Liver (tissue), 9 donors: Measurements from ENCODE around the gene PSMB1. TPM values are rescaled to one million over a fixed set of nuclear protein-coding genes. Genes with fewer than 3 reads are reported as not detected.

Experiments used
- DNase-seq: peaks from one replicate; pipeline ENCODE4 v3.0.0-alpha.2; 2017; ENCODE audit warnings: low spot score
- H3K27ac ChIP-seq, 2 donors: one replicate each; pipeline ENCODE4 v1.7.0; 2013; ENCODE audit warnings: inconsistent platforms in 2 of 2, low read length in 2 of 2, control low read depth in 1 of 2, low read depth in 1 of 2, mild to moderate bottlenecking in 1 of 2
- H3K27me3 ChIP-seq, 4 donors: one replicate each; pipeline versions ENCODE4 v1.6.1 to v1.7.0; 2013; ENCODE audit warnings: low read length in 3 of 4, inconsistent platforms in 1 of 4, mild to moderate bottlenecking in 1 of 4, moderate library complexity in 1 of 4; ENCODE audit not compliant: control insufficient read depth in 4 of 4, insufficient read depth in 4 of 4
- H3K36me3 ChIP-seq, 4 donors: one replicate each; pipeline versions ENCODE4 v1.6.1 to v1.7.0; 2013; ENCODE audit warnings: low read length in 3 of 4, mild to moderate bottlenecking in 3 of 4, low read depth in 1 of 4, moderate library complexity in 1 of 4; ENCODE audit not compliant: control insufficient read depth in 4 of 4, insufficient read depth in 3 of 4
- H3K4me1 ChIP-seq, 4 donors: one replicate each; pipeline versions ENCODE4 v1.6.1 to v1.7.0; 2013; ENCODE audit warnings: low read length in 3 of 4, mild to moderate bottlenecking in 3 of 4, moderate library complexity in 1 of 4; ENCODE audit not compliant: control insufficient read depth in 4 of 4, insufficient read depth in 4 of 4
- H3K4me3 ChIP-seq, 3 donors: one replicate each; pipeline versions ENCODE4 v1.6.1 to v1.7.0; 2013; ENCODE audit warnings: low read length in 3 of 3, control low read depth in 1 of 3, low read depth in 1 of 3, mild to moderate bottlenecking in 1 of 3
- H3K9ac ChIP-seq, 2 donors: one replicate each; pipeline ENCODE4 v1.7.0; 2013; ENCODE audit warnings: low read length in 2 of 2, mild to moderate bottlenecking in 2 of 2, moderate library complexity in 2 of 2, control low read depth in 1 of 2, low read depth in 1 of 2
- H3K9me3 ChIP-seq, 4 donors: one replicate each; pipeline versions ENCODE4 v1.6.1 to v1.7.0; 2013; ENCODE audit warnings: low read length in 3 of 4; ENCODE audit not compliant: control insufficient read depth in 4 of 4
- ATF3 ChIP-seq: IDR thresholded peaks from 2 replicates; pipeline ENCODE4 v1.6.1; 2016; ENCODE audit warnings: antibody characterized with exemption
- EGR1 ChIP-seq, 2 donors: IDR thresholded peaks; 2 replicates each; pipeline ENCODE4 v1.6.1; 2016 to 2018; ENCODE audit warnings: antibody characterized with exemption in 2 of 2, low read depth in 2 of 2
- FOXA1 ChIP-seq: IDR thresholded peaks from 2 replicates; pipeline ENCODE4 v1.6.1; 2016; ENCODE audit warnings: antibody characterized with exemption
- GABPA ChIP-seq, 2 donors: IDR thresholded peaks in 1 of 2; conservative IDR thresholded peaks in 1 of 2; 2 replicates each; pipeline ENCODE4 v1.6.1; 2016; ENCODE audit warnings: antibody characterized with exemption in 2 of 2, mild to moderate bottlenecking in 1 of 2, moderate library complexity in 1 of 2
- HNF4A ChIP-seq, 2 donors: conservative IDR thresholded peaks; 2 replicates each; pipeline ENCODE4 v1.6.1; 2016; ENCODE audit warnings: antibody characterized with exemption in 2 of 2, mild to moderate bottlenecking in 2 of 2
- HNF4G ChIP-seq: IDR thresholded peaks from 2 replicates; pipeline ENCODE4 v1.6.1; 2016; ENCODE audit warnings: antibody characterized with exemption
- JUND ChIP-seq, 2 donors: IDR thresholded peaks; 2 replicates each; pipeline ENCODE4 v1.6.1; 2016; ENCODE audit warnings: antibody characterized with exemption in 2 of 2
- MAX ChIP-seq: IDR thresholded peaks from 2 replicates; pipeline ENCODE4 v1.6.1; 2016; ENCODE audit warnings: antibody characterized with exemption
- NR2F2 ChIP-seq: IDR thresholded peaks from 2 replicates; pipeline ENCODE4 v1.6.1; 2016; ENCODE audit warnings: antibody characterized with exemption
- REST ChIP-seq: IDR thresholded peaks from 2 replicates; pipeline ENCODE4 v1.6.1; 2016; ENCODE audit warnings: antibody characterized with exemption, mild to moderate bottlenecking
- TAF1 ChIP-seq: conservative IDR thresholded peaks from 2 replicates; pipeline ENCODE4 v1.6.1; 2016; ENCODE audit warnings: antibody characterized with exemption, mild to moderate bottlenecking
- YY1 ChIP-seq: IDR thresholded peaks from 2 replicates; pipeline ENCODE4 v1.6.1; 2016; ENCODE audit warnings: antibody characterized with exemption, mild to moderate bottlenecking
- ZBTB33 ChIP-seq: IDR thresholded peaks from 2 replicates; pipeline ENCODE4 v1.6.1; 2016; ENCODE audit warnings: antibody characterized with exemption
- WGBS: extraction: QIAGEN DNeasy Blood & Tissue Kit; methylation state at CpG from one replicate; pipeline ENCODE4 v1.1.7; 2013; 5-methylcytosine and 5-hydroxymethylcytosine counted together
- polyA plus RNA-seq, 2 donors: library from polyadenylated mRNA; stranded (reverse) in 1 of 2; unstranded in 1 of 2; fragments of 200-250 nt in 1 of 2; fragments of >200 nt in 1 of 2; fragmentation: Nextera tagmentation in 1 of 2; extraction: Ambion mirVana in 1 of 2; gene quantifications; one replicate each; pipeline versions ENCODE4 v1.2.1 to v1.2.3, GENCODE V29; 2013 to 2015
- total RNA-seq, 2 donors: library from RNA; depleted of rRNA; stranded (reverse); fragments of >200 nt; gene quantifications; one replicate each; pipeline ENCODE4 v1.2.3, GENCODE V29; 2014
- donor health status: healthy.
- donor health status: healthy.
- donor health status: healthy.
- donor health status: healthy.
- donor health status: healthy.

PSMB1 gene
- total and polyA plus RNA-seq, 4 donors: 177 to 314 (median 188) TPM

GRCh38 chr6:170572704-170573466 is 19.8 kb upstream of the PSMB1 start:
- no peak for TF ChIP-seq MAX
- no peak for TF ChIP-seq HNF4A (conservative IDR thresholded peaks at IDR 0.05)
- no peak for TF ChIP-seq YY1
- no peak for TF ChIP-seq ZBTB33
- no peak for TF ChIP-seq REST
- Histone ChIP-seq H3K4me1 (no peaks in the 10 kb centered on the region), H3K36me3 (peaks cover 5 to 59% (median 53%) of the 10 kb centered on the region in 4 donors), H3K9ac (no peak overlapping the region), H3K9me3 (no peaks in the 10 kb centered on the region), H3K27me3 (no peaks in the 10 kb centered on the region), H3K27ac (no peak overlapping the region), H3K4me3 (no peak overlapping the region)
- DNase-seq: no peak
- WGBS: 75% methylated on average over 2 of the region's 2 CpGs

GRCh38 chr6:170564936-170565530 is 11.9 kb upstream of the PSMB1 start:
- no peak for TF ChIP-seq REST
- no peak for TF ChIP-seq JUND (IDR thresholded peaks at IDR 0.05)
- TF ChIP-seq HNF4G: no peak
- no peak for TF ChIP-seq NR2F2
- TF ChIP-seq EGR1 (IDR thresholded peaks at IDR 0.05; ENCODE audit: low read depth in 2 of 2): no peak
- no peak for TF ChIP-seq ATF3
- TF ChIP-seq TAF1: no peak
- no peak for TF ChIP-seq ZBTB33
- TF ChIP-seq FOXA1: no peak
- no peak for TF ChIP-seq MAX
- no peak for TF ChIP-seq GABPA (IDR thresholded peaks at IDR 0.05 in 1 of 2, conservative IDR thresholded peaks at IDR 0.05 in 1 of 2)
- DNase-seq: no peak
- peaks cover 11 to 58% (median 49%) of the 10 kb centered on the region in 4 donors for H3K36me3 ChIP-seq
- H3K27me3 ChIP-seq: no peaks in the 10 kb centered on the region
- H3K27ac ChIP-seq: no peak overlapping the region
- no peaks in the 10 kb centered on the region for H3K9me3 ChIP-seq
- 98% methylated on average over 8 of the region's 8 CpGs for WGBS
- H3K4me3 ChIP-seq: no peak overlapping the region
- no peak overlapping the region for H3K9ac ChIP-seq
- no peaks in the 10 kb centered on the region for H3K4me1 ChIP-seq
